NCI-H1417 (cell line): Measurements from ENCODE around the gene TNFAIP6.

Source experiments
- DNase-seq, 3 experiments: peaks; one replicate each; lab custom pipeline; 2025; lab: John Stamatoyannopoulos, UW

Gene TNFAIP6

DNA sequence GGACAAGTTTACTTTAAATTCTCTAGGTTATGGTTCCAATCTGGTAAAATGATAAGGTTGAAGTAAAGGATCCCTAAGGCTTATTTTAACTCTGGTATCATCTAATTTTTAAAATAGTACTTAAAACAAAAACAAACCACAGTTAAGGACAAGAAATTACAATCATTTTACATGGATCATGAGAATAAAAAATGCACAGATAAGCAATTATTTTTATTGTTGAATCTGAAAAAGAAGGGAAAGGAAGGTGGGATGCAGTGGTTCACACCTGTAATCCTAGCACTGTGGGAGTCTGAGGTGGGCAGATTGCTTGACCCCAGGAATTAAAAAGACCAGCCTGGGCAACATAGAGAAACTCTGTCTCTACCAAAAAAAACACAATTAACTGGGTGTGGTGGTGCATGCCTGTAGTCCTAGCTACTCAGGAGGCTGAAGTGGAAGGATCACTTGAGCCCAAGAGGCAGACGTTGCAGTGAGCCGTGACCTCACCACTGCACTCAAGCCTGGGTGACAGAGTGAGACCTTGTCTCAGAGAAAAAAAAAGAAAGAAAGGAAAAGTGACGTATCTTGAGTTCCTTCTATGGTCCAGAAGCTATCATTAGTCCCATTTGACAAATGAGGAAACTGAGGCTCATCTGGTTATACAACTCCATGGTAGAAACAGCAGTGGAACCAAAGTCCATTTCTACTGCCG, 2.5 kb downstream of the TNFAIP6 start:
- no peak for DNase-seq

- no peak for DNase-seq
Measured at GRCh38 chr2:151361674-151362370, 4.4 kb downstream of the TNFAIP6 start.

GRCh38 chr2:151363709-151364108, 6.3 kb downstream of the TNFAIP6 start:
- DNase-seq, result no peak

GRCh38 chr2:151367571-151367970, 10.2 kb downstream of the TNFAIP6 start:
- DNase-seq, result no peak

GRCh38 chr2:151374436-151374835, 17.0 kb downstream of the TNFAIP6 start:
- DNase-seq, result no peak

DNA sequence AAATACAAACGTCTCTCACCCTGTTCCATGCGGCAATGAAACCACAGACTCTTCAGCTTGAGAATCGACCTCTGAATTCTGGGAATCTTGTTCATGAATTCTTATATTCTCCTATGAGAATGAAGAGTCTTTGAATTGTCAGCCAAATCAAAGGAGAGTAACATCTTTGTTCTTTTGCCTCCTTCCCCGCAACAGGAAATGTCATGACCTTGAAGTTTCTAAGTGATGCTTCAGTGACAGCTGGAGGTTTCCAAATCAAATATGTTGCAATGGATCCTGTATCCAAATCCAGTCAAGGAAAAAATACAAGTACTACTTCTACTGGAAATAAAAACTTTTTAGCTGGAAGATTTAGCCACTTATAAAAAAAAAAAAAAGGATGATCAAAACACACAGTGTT, 21.8 kb downstream of the TNFAIP6 start:
- DNase-seq, result no peak

DNA sequence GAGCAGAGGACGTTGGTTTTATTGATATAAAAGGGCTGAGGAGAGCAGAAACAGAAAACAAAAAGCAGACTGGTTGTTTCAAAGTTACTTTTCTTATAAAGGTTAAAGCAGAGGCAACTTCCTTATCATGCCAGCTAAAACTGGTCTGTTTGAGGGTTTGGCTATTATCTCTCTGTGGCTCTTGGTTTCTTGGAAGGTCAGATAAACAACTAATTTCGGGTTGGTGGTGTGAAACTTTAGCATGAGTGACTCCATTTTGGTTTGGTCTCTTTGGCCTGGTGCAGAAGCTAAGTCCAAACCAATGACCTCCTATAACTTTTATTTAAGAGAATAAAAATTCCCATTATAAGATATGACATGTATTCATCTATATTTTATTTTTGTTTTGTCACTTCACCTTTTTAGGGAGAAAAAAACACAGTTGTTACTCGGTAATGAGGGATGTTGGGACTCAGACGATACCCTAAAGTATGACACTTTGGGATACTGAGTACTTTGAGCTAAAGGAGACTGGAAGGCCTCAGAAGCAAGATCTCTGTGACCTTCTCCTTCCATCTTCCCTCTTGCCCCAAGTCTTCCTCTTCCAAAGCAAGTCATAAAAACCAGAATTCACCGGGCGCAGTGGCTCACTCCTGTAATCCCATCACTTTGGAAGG, 23.3 kb downstream of the TNFAIP6 start:
- no peak for DNase-seq

DNA sequence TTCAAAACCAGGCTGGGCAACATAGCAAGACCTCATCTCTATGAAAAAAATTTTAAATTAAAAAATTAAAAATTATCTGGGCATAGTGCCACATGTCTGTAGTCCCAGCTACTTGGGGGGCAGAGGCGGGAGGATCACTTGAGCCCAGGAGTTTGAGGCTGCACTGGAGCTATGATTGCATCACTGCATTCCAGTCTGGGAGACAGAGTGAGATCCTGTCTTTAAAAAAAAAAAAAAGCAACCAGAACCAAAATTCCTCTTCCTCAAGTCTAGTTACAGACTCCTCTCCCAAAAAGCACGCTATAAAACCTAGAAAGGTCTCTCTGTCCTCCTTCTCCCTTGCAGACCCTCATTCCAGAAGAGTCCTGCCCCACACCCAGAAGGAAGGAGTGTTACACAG, 23.9 kb downstream of the TNFAIP6 start:
- DNase-seq, result no peak

DNA sequence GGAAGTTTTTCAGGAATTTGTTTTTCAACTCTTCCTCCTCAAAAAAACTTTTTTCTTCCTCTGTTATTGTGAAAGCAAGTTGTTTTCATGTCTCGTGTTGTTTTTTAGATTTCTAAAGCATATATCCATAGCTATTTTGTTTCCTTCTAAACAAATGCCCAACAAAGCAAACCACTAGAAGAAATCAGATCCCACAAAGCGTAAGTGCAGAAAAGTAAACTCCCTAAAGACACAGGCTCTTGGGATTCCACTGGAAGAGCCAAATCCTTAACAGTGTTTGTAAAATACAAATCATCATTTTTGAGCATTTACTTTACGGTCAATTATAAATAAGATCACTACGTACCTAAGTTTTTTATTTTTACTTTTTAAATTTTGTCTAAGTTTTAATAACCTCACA, 30.6 kb downstream of the TNFAIP6 start:
- DNase-seq, result no peak

DNA sequence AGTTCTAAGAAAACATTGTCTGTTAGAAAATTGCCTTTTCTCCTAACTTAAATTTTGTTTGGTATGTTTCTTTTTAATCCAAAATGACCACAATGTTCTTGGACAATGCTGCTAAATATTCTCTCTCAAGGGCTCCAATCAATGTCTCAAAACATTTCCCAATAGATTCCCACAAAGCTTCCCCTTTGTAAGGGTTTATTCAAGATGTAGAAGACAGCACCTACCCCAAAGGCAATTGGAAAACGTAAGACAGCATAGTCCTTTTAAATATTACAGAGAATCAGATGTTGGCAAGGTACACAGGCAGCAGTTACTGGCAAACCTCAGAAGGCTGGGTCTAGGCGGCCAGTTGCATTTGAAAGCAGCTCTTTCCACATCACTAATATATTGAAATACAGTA, 34.0 kb downstream of the TNFAIP6 start:
- no peak for DNase-seq

- no peak for DNase-seq
Measured at GRCh38 chr2:151394509-151394908, 37.1 kb downstream of the TNFAIP6 start.

GRCh38 chr2:151395509-151396374, 38.4 kb downstream of the TNFAIP6 start:
- DNase-seq, result no peak

DNA sequence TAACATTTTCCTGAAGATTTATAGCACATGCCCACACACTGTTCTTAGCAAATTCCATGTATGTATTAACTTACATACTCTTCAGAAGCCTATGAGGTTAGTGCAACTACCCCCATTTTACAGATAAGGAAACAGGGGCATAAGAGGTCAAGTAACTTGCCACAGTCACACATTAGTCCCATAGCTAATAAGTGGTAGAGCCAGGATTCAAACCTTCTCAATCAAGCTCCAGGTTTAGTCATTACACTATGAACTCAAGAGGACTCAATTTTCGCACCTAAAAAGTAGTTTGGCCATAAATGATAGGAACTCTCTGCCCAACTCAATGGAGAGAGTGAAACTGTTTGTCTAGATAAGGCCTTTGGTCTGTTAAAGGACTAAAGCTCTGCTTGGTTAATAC, 42.6 kb downstream of the TNFAIP6 start:
- DNase-seq, result no peak

DNA sequence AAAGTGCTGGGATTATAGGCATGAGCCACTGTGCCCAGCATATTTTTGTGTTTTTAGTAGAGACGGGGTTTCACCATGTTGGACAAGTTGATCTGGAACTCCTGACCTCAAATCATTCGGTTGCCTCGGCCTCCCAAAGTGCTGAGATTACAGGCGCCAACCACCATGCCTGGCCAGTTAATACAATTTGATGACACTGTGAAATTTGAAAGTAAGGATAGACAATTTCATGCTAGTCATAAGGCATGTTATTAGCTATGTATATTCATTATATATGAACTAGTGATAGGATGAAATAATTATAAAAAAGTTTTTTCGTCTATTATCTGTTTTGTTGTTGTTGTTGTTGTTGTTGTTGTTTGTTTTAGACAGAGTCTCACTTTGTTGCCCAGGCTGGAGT, 43.8 kb downstream of the TNFAIP6 start:
- no peak for DNase-seq

- no peak for DNase-seq
Measured at GRCh38 chr2:151403914-151404313, 46.5 kb downstream of the TNFAIP6 start.

DNA sequence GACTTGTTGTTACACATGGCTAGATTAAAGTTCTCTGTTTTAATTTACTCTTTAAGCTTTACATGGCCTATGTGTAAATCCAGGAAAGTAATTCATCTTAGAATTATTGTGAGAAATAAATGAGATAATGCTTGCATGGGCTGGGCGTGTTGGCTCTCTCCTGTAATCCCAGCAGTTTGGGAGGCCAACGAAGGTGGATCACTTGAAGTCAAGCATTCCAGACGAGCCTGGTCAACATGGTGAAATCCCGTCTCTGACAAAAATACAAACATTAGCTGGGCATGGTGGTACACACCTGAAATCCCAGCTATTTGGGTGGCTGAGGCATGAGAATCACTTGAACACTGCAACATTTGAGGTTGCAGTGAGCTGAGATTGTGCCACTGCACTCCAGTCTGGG, 48.0 kb downstream of the TNFAIP6 start:
- no peak for DNase-seq

GRCh38 chr2:151407281-151407680, 49.9 kb downstream of the TNFAIP6 start:
- no peak for DNase-seq

GRCh38 chr2:151408788-151409600, 51.6 kb downstream of the TNFAIP6 start:
- no peak for DNase-seq

- peak; percentile 78 to 96 (median 94) for DNase-seq
Measured at GRCh38 chr2:151409601-151410484, 52.5 kb downstream of the TNFAIP6 start, which contains the start of gene RIF1. RIF1 (plus strand) TSS chr2:151409902; CDS start chr2:151410424, 522 bp downstream.

DNA sequence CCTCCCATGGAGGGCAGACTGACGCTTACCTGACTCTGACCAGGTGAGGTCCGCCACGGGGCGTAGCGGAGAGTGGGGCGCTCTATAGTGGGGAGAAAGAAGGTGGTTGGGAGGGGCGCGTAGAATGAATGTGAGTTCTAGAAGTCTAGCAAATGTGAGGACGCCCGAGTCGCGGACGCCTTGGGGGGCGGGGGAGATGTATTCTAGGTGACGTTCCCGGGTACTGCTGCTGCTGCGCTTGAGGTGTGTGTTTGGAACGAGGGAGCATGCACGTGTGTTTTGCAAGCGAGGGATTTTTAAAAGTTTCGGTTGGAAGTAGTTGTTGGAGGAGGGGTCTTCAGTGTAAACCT, 53.1 kb downstream of the TNFAIP6 start:
- DNase-seq, result peak in 2 of 3 experiments; percentile 5 to 85
